GM21717 (cell line): ENCODE measurements around the gene ABHD3.
A peak's percentile ranks its signal among the peaks of the same experiment; 100 is the strongest.
"Not testable (repeated sequence)": the region's sequence is repeated elsewhere in the genome, so short reads cannot be mapped to it uniquely, and the experiment has no call there.

ENCODE experiments used
- ATAC-seq: cut with Tn5 transposase; IDR thresholded peaks from one replicate; pipeline ENCODE4 v1.9.1; 2021; ENCODE audit warnings: mild to moderate bottlenecking, moderate library complexity; ENCODE audit not compliant: unreplicated experiment

Gene ABHD3

DNA sequence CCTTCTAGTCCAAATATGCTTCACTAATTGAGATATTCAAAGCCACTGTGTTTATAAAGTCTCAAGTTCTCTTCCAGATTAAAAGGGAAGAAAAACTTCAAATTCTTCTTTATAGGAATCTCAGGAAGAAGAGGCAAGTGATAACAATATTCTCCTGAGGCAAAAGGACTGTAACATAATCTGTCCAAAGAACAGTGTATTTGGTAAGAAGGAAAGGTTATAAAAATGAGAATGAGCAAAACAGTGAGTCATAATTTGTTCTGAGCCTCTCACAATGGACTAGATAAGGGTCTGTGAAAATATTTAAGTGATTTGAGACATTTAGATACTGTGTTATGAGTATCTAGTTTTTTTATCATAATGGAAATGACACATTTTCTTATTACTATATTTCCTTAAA, 48.2 kb downstream of the ABHD3 start:
- ATAC-seq, result no peak

DNA sequence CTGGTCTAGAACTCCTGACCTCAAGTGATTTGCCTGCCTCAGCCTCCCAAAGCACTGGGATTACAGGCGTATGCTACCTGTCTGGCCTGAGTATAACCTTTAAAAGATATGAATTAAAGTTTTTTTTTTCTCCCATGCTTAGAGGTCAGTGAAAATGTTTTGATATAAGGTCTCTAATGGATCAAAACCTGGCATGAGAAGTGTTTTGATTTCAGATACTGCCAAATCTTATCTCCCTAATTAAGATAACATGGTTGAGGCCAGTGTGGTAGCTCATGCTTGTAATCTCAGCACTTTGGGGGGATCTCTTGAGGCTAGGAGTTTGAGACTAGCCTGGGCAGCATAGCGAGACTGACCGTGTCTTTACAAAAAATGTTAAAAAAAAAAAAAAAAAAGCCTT, 51.2 kb downstream of the ABHD3 start:
- no peak for ATAC-seq

- no peak for ATAC-seq
Observed at GRCh38 chr18:21652073-21652472, 52.5 kb downstream of the ABHD3 start.

DNA sequence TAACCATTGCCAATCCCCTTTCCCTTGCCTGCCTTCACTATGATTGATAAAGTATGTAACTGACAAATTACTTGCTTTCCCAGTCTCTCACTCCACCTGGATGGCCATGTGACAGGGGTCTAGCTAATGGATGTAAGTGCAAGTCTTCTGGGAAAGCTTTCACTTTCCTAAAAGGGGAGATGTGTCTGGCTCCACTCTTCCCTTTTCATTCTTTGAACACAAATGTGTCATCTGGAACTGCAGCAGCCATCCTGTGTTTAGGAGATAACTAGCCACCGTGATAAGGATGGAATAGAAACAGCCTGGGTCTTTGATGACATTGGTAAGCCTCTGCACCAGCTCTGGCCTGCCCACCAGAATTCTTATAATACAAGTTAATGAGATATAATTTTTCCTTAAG, 54.3 kb downstream of the ABHD3 start:
- no peak for ATAC-seq

- ATAC-seq, result not testable (repeated sequence)
Observed at GRCh38 chr18:21640375-21640774, 64.2 kb downstream of the ABHD3 start.

DNA sequence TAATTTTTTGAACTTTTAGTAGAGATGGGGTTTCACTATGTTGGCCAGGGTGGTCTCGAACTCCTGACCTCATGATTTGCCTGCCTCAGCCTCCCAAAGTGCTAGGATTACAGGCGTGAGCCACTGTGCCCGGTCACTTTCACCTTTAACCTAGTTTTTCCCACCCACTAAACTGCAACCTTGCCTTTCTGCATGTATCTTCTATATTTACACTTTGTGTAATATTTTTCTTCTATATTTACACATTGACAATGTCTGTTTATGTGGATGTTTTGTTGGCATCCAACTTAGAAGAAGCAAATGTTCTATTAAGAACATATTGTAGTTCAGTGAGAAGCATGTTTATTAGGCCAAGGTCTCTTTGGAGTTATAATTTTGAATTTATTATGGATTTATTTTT, 65.8 kb downstream of the ABHD3 start:
- no peak for ATAC-seq

- ATAC-seq, result no peak
Observed at GRCh38 chr18:21636769-21637168, 67.8 kb downstream of the ABHD3 start.

DNA sequence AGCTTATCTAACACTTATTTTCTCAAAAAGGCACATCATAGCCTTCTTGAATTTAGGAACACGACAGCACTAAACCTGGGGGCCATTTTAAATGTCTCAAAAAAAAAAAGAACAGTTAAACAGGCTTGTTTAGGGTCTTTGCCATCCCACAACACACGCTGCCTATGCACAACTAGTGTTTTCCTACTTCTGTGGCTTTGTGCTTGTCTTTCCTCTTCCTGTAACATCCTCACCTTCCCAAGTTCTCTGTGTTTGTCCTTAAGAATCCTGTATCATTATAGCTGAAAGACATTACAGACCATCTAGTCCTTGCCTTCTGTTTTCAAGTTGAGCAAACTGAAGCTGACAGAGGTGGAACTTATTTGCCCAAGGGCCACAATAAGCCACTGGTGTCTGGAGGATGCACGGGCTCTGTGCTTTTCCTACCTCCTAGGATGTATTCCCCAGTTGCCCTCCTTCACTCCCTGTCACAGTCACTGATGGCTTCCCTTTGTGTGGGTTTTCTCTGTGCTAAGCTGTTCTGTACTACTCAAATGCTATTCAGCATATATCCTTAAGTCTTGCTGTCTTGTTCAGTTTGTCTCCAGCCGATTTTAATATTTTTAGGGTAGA, 69.9 kb downstream of the ABHD3 start:
- ATAC-seq, result no peak

GRCh38 chr18:21632393-21632792, 72.2 kb downstream of the ABHD3 start:
- ATAC-seq, result no peak

- peak; percentile 94 for ATAC-seq
Observed at GRCh38 chr18:21629089-21629832, 75.3 kb downstream of the ABHD3 start.

- not testable (repeated sequence) for ATAC-seq
Observed at GRCh38 chr18:21621640-21622039, 82.9 kb downstream of the ABHD3 start.

- peak; percentile 98 for ATAC-seq
Observed at GRCh38 chr18:21612125-21613039, 92.2 kb downstream of the ABHD3 start, which contains the start of gene SNRPD1. Gene SNRPD1, plus strand, starts transcription at chr18:21612314. Its CDS starts 116 bp downstream, at chr18:21612430.

GRCh38 chr18:21611401-21612124, 93.0 kb downstream of the ABHD3 start:
- ATAC-seq, result not testable (repeated sequence)

- no peak for ATAC-seq
Observed at GRCh38 chr18:21605213-21605612, 99.4 kb downstream of the ABHD3 start.

GRCh38 chr18:21604671-21605070, 99.9 kb downstream of the ABHD3 start:
- ATAC-seq, result no peak

DNA sequence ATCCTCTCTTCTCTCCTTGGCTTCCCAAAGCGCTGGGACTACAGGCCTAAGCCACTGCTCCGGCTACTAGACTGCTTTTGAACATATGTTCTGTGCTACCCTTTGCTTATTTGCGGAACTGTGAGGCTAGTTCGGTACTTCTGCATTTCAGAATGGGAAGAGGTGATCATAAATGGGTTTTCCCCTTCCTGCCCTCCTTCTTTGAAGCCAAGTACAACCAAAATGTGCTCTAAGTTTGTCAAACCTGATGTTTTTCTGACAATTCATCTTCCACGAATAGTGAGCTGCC, 102.3 kb downstream of the ABHD3 start:
- no peak for ATAC-seq
